ENCODE data around the gene ZNF451.

DNA sequence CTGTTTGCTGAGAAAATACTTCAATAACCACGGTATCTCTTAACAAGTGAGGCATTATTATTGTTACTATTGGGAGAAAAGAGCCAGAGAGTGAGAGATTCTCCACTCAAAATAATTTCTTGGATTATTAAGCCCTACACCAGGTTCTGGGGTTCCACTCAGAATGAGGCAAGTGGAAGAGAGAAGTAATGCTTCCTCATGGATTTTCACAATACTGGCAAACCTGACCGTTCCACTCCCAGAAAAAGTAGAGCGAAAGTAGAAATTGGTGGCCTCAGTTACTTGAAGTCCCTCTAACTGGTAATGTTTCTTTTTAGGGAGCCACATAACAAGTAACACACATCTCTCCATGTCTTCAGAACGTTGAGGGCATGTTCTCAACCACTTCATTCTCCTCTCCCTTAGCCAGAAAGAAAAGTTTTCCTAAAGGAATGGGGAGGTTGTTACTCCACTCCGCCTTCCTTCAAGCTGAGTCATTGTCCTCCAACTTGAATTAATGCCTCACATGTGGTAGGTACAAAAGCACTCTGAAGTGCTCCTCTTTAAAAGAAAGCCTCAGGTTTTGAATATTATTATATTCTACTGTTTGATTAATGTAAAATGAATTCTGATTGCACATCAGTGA lies 84.0 kb downstream of the ZNF451 start:
- TF ChIP-seq POLR2AphosphoS5 (IDR thresholded peaks at IDR 0.05; ENCODE audit: low read depth, low read length) (no peak), TAF1 (IDR thresholded peaks at IDR 0.05; ENCODE audit: low read depth, low read length) (no peak)
